Stimulated activated CD8-positive, alpha-beta memory T cell treated with anti-CD3 and anti-CD28 coated beads, Interleukin-7, amount 100 ng/mL, for 24 hours (primary cell): ENCODE data around the gene SLC2A13.
"Not testable (repeated sequence)": the region's sequence is repeated elsewhere in the genome, so short reads cannot be mapped to it uniquely, and the experiment has no call there.

Experiments used
- DNase-seq: peaks from one replicate; pipeline ENCODE4 v3.0.0-alpha.2; 2020; ENCODE audit warnings: low read depth

The SLC2A13 gene

GRCh38 chr12:40105265-40105514 is 691 bp downstream of the SLC2A13 start:
- DNase-seq = no peak

GRCh38 chr12:40104461-40105264 is 1.2 kb downstream of the SLC2A13 start:
- no peak for DNase-seq

- DNase-seq = no peak
These were observed 2.8 kb downstream of the SLC2A13 start for GRCh38 chr12:40103043-40103442.

- DNase-seq = no peak
These were observed 4.1 kb downstream of the SLC2A13 start for GRCh38 chr12:40101747-40102146.

- no peak for DNase-seq
These were observed 6.4 kb downstream of the SLC2A13 start for GRCh38 chr12:40099423-40099853.

- no peak for DNase-seq
These were observed 7.3 kb downstream of the SLC2A13 start for GRCh38 chr12:40098406-40099145.

GRCh38 chr12:40093512-40093911 is 12.4 kb downstream of the SLC2A13 start:
- no peak for DNase-seq

- DNase-seq = no peak
These were observed 19.4 kb downstream of the SLC2A13 start for GRCh38 chr12:40086471-40086870.

GRCh38 chr12:40078266-40078665 is 27.6 kb downstream of the SLC2A13 start:
- no peak for DNase-seq

GRCh38 chr12:40075458-40075857 is 30.4 kb downstream of the SLC2A13 start:
- DNase-seq = no peak

GRCh38 chr12:40068416-40068815 is 37.5 kb downstream of the SLC2A13 start:
- DNase-seq = no peak

- no peak for DNase-seq
These were observed 40.2 kb downstream of the SLC2A13 start for GRCh38 chr12:40065636-40066035.

- DNase-seq = no peak
These were observed 42.5 kb downstream of the SLC2A13 start for GRCh38 chr12:40063414-40063813.

- DNase-seq = no peak
These were observed 47.1 kb downstream of the SLC2A13 start for GRCh38 chr12:40058721-40059190.

GRCh38 chr12:40056373-40056772 is 49.5 kb downstream of the SLC2A13 start:
- DNase-seq = no peak

- DNase-seq = no peak
These were observed 50.1 kb downstream of the SLC2A13 start for GRCh38 chr12:40055776-40056175.

GRCh38 chr12:40055228-40055579 is 50.7 kb downstream of the SLC2A13 start:
- DNase-seq = no peak

GRCh38 chr12:40054555-40055227 is 51.2 kb downstream of the SLC2A13 start:
- DNase-seq = no peak

- no peak for DNase-seq
These were observed 56.6 kb downstream of the SLC2A13 start for GRCh38 chr12:40049268-40049667.

GRCh38 chr12:40047002-40047401 is 58.9 kb downstream of the SLC2A13 start:
- not testable (repeated sequence) for DNase-seq

- DNase-seq = no peak
These were observed 60.2 kb downstream of the SLC2A13 start for GRCh38 chr12:40045656-40046055.

- no peak for DNase-seq
These were observed 61.5 kb downstream of the SLC2A13 start for GRCh38 chr12:40044396-40044795.

GRCh38 chr12:40039598-40039997 is 66.3 kb downstream of the SLC2A13 start:
- no peak for DNase-seq
